ENCODE results near the gene CT55.
"Not testable (repeated sequence)": the region's sequence is repeated elsewhere in the genome, so short reads cannot be mapped to it uniquely, and the experiment has no call there.

CT55 gene

GRCh38 chrX:135185795-135186443 is 14.7 kb upstream of the CT55 start:
- H3K27ac ChIP-seq, result no peak overlapping the region
- TF ChIP-seq CTCF (IDR thresholded peaks at IDR 0.05) (peak; percentile 58), ZFX (IDR thresholded peaks at IDR 0.05; ENCODE audit: borderline replicate concordance) (no peak)

GRCh38 chrX:135178636-135179035 is 7.4 kb upstream of the CT55 start:
- no peak for TF ChIP-seq CTCF (IDR thresholded peaks at IDR 0.05)
- no peak for TF ChIP-seq ZFX (IDR thresholded peaks at IDR 0.05; ENCODE audit: borderline replicate concordance)
- no peak overlapping the region for H3K27ac ChIP-seq

GRCh38 chrX:135170468-135170867 is 730 bp downstream of the CT55 start:
- TF ChIP-seq CTCF (IDR thresholded peaks at IDR 0.05) (no peak), ZFX (IDR thresholded peaks at IDR 0.05; ENCODE audit: borderline replicate concordance) (no peak)
- no peak overlapping the region for H3K27ac ChIP-seq

- not testable (repeated sequence) for H3K27ac ChIP-seq
Measured at GRCh38 chrX:135169534-135169933, 1.7 kb downstream of the CT55 start.

- no peak for TF ChIP-seq ZFX (IDR thresholded peaks at IDR 0.05; ENCODE audit: borderline replicate concordance)
- no peak for TF ChIP-seq CTCF (IDR thresholded peaks at IDR 0.05)
Measured at GRCh38 chrX:135168486-135168885, 2.7 kb downstream of the CT55 start.

GRCh38 chrX:135154688-135155087 is 16.5 kb downstream of the CT55 start:
- not testable (repeated sequence) for H3K27ac ChIP-seq

More at GRCh38 chrX:135168486-135168885, 2.7 kb downstream of the CT55 start:
- no peak overlapping the region for H3K27ac ChIP-seq

GRCh38 chrX:135126145-135126544 is 45.1 kb downstream of the CT55 start:
- not testable (repeated sequence) for H3K27ac ChIP-seq

- not testable (repeated sequence) for H3K27ac ChIP-seq
Measured at GRCh38 chrX:135120056-135120576, 51.1 kb downstream of the CT55 start, which contains the start of gene ETDB. Gene ETDB, minus strand, starts transcription at chrX:135120526. Its CDS starts 1,265 bp downstream, at chrX:135119261.

GRCh38 chrX:135116064-135116463 is 55.1 kb downstream of the CT55 start:
- H3K27ac ChIP-seq, result not testable (repeated sequence)

- no peak overlapping the region for H3K27ac ChIP-seq
- TF ChIP-seq CTCF (IDR thresholded peaks at IDR 0.05) (no peak), ZFX (IDR thresholded peaks at IDR 0.05; ENCODE audit: borderline replicate concordance) (no peak)
Measured at GRCh38 chrX:135114392-135114791, 56.8 kb downstream of the CT55 start.

All from 22Rv1 (cell line).